Measurements from ENCODE around the gene EPHA10. TPM values are rescaled to one million over a fixed set of nuclear protein-coding genes. Genes with fewer than 3 reads are reported as not detected.

Gene EPHA10
- total RNA-seq, 2 donors from 2014 or later: 0.34 to 0.75 TPM

DNA sequence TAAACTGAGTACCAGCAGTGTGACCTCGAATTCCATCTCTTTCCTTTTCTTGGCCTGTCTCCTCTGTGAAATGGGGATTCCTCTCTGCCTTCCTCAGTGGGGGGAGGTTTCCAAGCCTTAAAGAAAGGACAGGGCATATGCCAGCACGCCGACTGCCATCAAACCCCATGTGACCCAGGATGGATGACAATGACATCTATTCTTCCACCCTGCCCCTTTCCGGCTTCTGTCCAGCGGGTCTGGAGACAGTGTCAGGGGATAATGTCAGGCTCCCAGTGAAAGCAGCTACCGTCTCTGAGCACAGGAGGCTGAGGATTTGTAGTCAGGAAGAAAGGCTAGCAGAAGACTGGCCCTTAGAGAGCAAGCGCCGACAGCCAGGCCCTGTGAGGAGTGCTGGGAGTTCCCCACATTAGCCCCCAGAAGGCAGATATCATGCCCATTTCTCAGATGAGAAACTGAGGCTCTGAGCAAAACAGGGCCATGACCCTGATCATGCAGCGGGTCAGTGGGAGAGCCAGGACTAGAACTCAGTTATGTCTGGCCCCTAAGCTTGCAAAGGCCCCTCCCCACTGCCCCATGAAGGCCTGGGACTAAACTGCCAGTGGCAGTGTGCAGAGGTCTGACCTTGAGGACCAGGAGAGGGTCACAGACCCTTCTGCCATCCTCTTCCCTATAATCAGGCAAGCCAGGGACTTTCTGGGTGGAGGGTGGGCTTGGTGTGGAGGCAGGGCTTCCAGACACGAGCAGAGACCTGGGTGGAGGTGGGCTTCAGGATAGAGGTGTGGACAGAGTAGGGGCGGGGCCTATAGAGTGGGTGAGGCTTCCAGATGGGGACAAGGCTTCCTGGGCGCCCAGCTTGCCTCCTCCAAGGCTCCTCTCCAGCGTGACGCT is 42.5 kb downstream of the EPHA10 start:
- no peaks in the 10 kb centered on the region for H3K9me3 ChIP-seq (ENCODE audit: control insufficient read depth, low read length, poor library complexity, severe bottlenecking)
- Mint-ChIP-seq H3K4me3 (no peak overlapping the region), H3K27me3 (peaks cover 42% of the 10 kb centered on the region), H3K36me3 (ENCODE audit: low read depth) (peaks cover 6% of the 10 kb centered on the region), H3K4me1 (peaks cover 4% of the 10 kb centered on the region), H3K27ac (no peak overlapping the region)
- ATAC-seq: no peak
- DNase-seq: no peak

DNA sequence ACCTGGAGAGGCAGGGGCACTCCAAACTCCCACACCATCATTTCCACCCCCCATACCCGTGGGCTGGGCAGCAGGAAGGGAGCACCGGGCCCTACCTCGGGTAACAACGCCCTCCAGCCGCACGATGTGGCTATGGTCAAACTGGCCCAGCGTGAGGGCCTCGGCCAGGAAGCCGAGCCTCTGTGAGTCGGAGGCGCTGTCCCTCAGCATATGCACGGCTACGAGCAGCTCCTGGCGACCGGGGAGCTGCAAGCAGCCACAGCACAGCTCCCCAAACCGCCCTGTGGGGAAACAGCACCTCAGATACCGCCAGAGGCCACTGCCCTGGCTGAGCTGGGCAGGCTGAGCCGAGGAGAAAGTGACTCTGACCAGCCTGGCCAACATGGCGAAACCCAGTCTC is 43.4 kb downstream of the EPHA10 start:
- Mint-ChIP-seq H3K4me3 (no peak overlapping the region), H3K27me3 (peaks cover 41% of the 10 kb centered on the region), H3K27ac (no peak overlapping the region), H3K36me3 (ENCODE audit: low read depth) (peaks cover 6% of the 10 kb centered on the region), H3K4me1 (peaks cover 4% of the 10 kb centered on the region)
- DNase-seq (no peak), ATAC-seq (no peak)
- H3K9me3 ChIP-seq (ENCODE audit: control insufficient read depth, low read length, poor library complexity, severe bottlenecking): no peaks in the 10 kb centered on the region

DNA sequence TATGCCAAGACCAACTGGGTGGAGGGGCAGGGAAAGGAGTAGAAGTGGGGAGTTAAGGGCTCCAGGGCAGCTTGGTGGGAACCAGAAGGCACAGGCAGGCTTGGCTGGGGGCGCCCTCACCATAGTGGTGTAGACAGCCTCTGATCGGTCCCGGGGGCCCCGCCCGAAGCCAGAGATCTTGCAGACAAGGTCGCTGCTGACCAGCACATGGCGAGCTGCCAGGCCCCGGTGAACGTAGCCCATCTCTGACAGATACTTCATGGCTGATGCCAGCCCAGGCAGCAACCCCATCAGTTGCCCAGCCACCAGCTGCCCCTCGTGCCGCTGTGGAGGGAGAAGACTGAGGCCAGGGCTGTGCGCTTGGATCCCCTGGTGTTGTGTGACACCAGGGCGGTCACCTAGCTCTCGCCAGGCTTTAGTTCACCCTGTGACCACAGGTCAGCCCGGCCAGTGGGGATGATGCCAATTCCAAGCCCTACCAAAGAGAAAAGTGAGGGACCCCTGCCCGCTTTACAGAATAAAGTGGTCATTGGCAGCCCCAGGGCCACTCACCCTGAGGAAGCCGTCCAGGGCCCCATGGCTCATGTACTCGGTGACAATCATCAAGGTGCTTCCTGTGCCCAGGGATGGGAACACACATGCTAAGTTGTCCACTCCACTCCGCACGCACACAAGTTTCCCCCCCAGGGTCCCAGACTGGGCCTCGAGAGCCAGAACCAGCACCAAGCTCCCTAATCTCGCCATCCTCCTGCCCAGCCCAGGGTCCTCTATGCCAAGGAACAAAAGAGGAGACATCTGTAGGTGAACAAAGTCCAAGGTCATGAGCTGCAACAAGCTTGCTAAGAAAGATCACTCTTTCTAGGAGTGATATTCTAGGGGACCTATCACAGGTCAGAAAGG is 44.4 kb downstream of the EPHA10 start:
- no peak for ATAC-seq
- H3K4me3 Mint-ChIP-seq: no peak overlapping the region
- H3K36me3 Mint-ChIP-seq (ENCODE audit: low read depth): peaks cover 6% of the 10 kb centered on the region
- peaks cover 37% of the 10 kb centered on the region for H3K27me3 Mint-ChIP-seq
- no peaks in the 10 kb centered on the region for H3K9me3 ChIP-seq (ENCODE audit: control insufficient read depth, low read length, poor library complexity, severe bottlenecking)
- DNase-seq: no peak
- peaks cover 2% of the 10 kb centered on the region for H3K4me1 Mint-ChIP-seq
- no peak overlapping the region for H3K27ac Mint-ChIP-seq

DNA sequence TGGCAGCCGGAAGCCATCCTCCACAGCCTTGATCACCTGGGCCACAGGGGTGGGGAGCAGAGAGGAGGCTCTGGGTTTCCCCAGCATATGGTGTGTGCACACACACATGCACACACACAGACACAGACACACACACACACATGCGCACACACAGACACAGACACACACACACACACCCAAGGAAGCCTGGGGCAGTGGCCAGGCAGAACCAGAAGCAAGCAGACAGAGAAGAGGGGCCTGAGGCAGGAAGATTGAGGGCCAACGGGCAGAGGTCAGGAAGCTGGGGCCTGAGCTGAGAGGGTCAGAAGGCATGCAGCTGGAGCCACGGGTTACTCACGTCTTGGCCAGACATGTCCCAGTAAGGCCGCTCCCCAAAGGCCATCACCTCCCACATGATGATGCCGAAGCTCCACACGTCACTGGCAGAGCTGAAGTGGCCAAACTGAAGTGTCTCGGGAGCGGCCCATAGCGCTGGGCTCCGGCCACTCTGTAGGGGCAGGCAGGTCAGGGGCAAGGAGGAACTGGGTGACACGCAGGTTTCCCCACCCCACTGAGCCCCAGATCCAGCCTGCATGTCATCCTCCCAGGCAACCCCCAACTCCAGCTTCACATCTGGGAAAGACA is 45.2 kb downstream of the EPHA10 start:
- DNase-seq (no peak), ATAC-seq (no peak)
- no peak overlapping the region for H3K27ac Mint-ChIP-seq
- H3K4me3 Mint-ChIP-seq: no peak overlapping the region
- H3K36me3 Mint-ChIP-seq (ENCODE audit: low read depth): peaks cover 6% of the 10 kb centered on the region
- no peaks in the 10 kb centered on the region for H3K9me3 ChIP-seq (ENCODE audit: control insufficient read depth, low read length, poor library complexity, severe bottlenecking)
- H3K27me3 Mint-ChIP-seq: peaks cover 30% of the 10 kb centered on the region
- peaks cover 2% of the 10 kb centered on the region for H3K4me1 Mint-ChIP-seq

DNA sequence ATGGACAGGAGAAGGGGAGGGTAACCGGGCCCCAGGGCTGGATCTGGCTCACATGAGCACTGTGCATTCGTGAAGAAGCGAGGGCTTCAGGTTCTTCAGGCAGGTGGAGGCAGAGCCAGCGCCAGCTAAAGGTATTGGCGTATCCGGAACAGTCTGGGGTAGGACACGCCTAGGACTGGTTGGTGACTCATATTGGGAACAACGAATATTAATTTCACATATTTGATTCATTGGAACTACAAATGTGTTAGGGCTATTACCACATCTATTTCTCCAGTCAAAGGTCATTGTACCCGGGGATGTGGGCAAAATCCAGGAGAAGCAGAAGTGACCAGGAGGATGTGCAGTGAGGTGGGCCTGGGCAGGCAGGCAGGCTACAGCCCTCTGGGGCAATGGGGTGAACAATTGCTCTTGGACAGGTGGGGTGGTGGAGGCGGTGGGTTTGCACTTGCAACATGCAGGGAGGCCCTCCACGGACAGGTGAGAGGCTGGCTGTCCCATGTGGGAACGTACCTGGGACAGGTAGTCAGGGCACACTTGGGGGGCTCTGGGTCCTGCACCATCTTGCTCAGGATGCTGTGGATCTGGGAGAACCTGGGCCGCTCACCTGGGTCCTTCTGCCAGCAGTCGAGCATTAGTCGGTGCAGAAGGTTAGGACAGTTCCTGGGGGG is 45.9 kb downstream of the EPHA10 start:
- ATAC-seq: no peak
- H3K9me3 ChIP-seq (ENCODE audit: control insufficient read depth, low read length, poor library complexity, severe bottlenecking): no peaks in the 10 kb centered on the region
- Mint-ChIP-seq H3K4me3 (no peak overlapping the region), H3K4me1 (peaks cover 2% of the 10 kb centered on the region), H3K27me3 (peaks cover 24% of the 10 kb centered on the region), H3K36me3 (ENCODE audit: low read depth) (peaks cover under 1% of the 10 kb centered on the region), H3K27ac (no peak overlapping the region)
- no peak for DNase-seq

DNA sequence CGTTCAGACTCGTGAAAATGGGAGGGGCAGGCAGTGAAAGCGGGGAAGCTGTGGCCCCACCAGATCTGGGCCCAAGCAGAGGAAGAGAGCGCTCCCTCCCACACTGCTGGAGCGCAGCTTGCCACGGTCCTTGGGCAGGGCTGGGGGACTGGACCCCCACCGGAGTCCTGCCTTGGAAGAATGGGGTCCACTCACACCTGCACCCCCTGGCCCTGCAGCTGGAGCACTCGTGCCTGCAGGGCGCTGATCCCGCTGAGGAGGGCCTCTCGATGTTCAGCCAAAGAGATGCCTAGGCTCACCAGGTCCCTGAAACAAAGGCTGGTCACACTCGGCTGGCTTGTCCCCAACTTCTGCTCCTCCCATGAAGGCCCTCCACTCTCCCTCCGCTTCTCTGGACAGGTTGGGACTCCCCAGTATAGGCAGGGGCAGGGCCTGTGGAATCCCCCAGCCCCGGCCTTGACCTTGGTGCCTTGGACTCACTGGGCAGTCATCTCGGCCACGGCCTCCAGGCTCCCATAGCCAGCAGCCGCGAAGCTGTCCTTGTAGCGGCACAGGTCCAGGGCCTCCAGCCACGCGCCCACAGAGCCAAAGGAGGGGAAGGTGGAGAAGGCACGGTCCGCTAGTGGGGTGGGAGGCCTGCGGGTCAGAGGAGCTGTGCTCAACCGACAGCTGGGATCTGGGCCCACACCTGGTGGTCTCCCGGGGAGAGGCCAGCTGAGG is 46.6 kb downstream of the EPHA10 start:
- no peaks in the 10 kb centered on the region for H3K9me3 ChIP-seq (ENCODE audit: control insufficient read depth, low read length, poor library complexity, severe bottlenecking)
- ATAC-seq (no peak), DNase-seq (no peak)
- Mint-ChIP-seq H3K36me3 (ENCODE audit: low read depth) (no peaks in the 10 kb centered on the region), H3K27me3 (peaks cover 19% of the 10 kb centered on the region), H3K27ac (no peak overlapping the region), H3K4me1 (peaks cover 2% of the 10 kb centered on the region), H3K4me3 (no peak overlapping the region)

DNA sequence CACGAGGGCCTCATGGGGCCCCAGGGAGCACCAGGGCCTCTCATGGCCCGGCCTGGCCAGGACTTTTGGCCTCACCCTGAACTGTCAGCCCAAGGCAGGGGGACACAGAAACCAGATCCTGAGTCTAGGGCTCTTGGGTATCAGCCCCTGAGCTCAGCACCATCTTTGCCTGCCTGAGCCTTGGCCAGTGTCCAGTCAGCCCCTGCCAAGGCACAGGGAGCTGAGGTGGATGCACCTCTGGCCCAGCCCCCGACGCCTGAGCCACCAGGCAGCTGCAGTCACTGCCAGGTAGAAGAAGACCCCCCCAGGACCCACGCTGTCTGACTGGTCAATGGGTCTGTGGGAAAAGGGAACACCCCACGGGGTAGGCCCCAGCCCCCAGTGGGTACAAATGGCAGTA is 47.3 kb downstream of the EPHA10 start:
- H3K27me3 Mint-ChIP-seq: peaks cover 19% of the 10 kb centered on the region
- no peaks in the 10 kb centered on the region for H3K36me3 Mint-ChIP-seq (ENCODE audit: low read depth)
- H3K4me3 Mint-ChIP-seq: no peak overlapping the region
- H3K9me3 ChIP-seq (ENCODE audit: control insufficient read depth, low read length, poor library complexity, severe bottlenecking): no peaks in the 10 kb centered on the region
- DNase-seq (no peak), ATAC-seq (no peak)
- H3K27ac Mint-ChIP-seq: no peak overlapping the region
- peaks cover 2% of the 10 kb centered on the region for H3K4me1 Mint-ChIP-seq

DNA sequence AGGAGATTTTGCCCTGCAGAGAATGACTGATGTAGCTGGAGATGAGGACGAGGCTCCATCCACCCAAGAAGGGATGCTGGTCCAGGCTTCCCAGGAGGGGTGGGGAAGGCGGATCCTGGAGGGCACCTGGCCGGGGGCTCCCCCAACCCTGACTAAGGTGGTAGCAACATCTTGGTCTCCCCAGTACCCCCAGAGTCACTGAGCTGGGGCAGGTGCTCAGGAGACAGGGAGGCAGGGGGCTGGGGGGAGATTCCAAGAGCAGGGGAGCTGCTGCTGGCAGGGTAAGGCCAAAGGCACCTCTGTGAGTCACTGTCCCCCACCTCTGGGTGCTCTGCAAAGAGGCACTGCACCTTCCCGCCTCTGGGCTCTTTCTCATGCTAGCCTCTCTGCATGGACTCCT is 48.6 kb downstream of the EPHA10 start:
- Mint-ChIP-seq H3K4me1 (peaks cover 2% of the 10 kb centered on the region), H3K27ac (no peak overlapping the region), H3K4me3 (no peak overlapping the region), H3K27me3 (peaks cover 19% of the 10 kb centered on the region), H3K36me3 (ENCODE audit: low read depth) (no peaks in the 10 kb centered on the region)
- no peaks in the 10 kb centered on the region for H3K9me3 ChIP-seq (ENCODE audit: control insufficient read depth, low read length, poor library complexity, severe bottlenecking)
- DNase-seq (no peak), ATAC-seq (no peak)

DNA sequence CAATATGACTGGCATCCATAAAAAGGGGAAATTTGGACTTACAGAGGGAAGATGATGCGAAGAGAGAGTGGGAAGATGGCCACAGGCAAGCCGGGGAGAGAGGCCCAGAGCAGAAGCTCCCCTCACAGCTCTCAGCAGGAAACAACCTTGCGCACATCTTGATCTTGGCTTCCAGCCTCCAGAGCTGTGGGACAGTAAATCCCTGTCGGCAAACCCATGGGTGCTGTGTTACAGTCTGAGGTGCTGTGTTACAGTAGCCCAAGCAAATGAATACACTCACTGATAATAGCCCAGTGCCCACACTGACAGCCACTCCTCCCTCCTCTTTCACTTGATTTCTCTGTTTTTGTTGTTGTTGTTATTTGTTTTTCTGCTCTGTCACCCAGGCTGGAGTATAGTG is 50.2 kb downstream of the EPHA10 start:
- Mint-ChIP-seq H3K27ac (no peak overlapping the region), H3K36me3 (ENCODE audit: low read depth) (no peaks in the 10 kb centered on the region), H3K27me3 (peaks cover 19% of the 10 kb centered on the region), H3K4me1 (peaks cover 2% of the 10 kb centered on the region), H3K4me3 (no peak overlapping the region)
- DNase-seq (no peak), ATAC-seq (no peak)
- no peaks in the 10 kb centered on the region for H3K9me3 ChIP-seq (ENCODE audit: control insufficient read depth, low read length, poor library complexity, severe bottlenecking)

DNA sequence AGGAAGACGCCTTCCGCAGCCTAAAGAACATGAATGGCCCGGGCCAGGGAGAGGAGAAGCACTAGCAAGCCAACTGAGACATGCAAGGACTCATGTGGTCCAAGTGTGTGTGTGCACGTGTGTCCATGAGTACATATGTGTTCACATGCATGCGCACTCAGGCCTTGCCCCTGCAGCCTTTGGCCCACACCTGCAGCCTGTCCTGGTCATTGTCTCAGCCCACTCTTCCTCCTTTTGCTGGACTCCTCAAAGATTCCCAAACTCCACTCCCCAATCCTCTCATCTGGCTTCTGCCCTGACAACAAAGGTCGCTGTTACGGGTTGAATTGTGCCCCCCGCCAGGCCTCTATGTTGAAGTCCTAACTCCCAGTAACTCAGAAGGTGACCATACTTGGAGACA is 50.7 kb downstream of the EPHA10 start:
- no peak for DNase-seq
- Mint-ChIP-seq H3K27ac (no peak overlapping the region), H3K36me3 (ENCODE audit: low read depth) (no peaks in the 10 kb centered on the region), H3K27me3 (peaks cover 16% of the 10 kb centered on the region), H3K4me1 (no peaks in the 10 kb centered on the region), H3K4me3 (no peak overlapping the region)
- ATAC-seq: no peak
- H3K9me3 ChIP-seq (ENCODE audit: control insufficient read depth, low read length, poor library complexity, severe bottlenecking): no peaks in the 10 kb centered on the region

DNA sequence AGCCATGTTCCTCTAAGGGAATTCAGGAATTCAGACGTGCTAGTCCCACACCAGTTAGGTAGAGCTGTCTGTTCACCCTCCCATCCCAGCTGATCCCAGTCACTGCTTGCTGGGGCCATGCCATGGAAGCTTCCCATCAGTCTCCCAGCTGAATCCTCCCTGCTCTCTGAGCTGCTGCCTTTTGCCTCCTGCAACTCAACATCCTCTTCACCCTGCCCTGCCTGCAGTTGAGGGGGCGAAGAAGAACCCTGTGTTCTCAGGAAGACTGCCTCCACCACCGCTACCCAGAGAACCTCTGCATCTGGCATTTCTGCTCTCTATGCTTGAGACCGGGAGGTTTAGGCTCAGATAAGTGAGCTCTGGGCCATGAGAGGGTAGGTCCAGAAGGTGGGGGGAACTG is 56.4 kb downstream of the EPHA10 start:
- no peak overlapping the region for H3K27ac Mint-ChIP-seq

DNA sequence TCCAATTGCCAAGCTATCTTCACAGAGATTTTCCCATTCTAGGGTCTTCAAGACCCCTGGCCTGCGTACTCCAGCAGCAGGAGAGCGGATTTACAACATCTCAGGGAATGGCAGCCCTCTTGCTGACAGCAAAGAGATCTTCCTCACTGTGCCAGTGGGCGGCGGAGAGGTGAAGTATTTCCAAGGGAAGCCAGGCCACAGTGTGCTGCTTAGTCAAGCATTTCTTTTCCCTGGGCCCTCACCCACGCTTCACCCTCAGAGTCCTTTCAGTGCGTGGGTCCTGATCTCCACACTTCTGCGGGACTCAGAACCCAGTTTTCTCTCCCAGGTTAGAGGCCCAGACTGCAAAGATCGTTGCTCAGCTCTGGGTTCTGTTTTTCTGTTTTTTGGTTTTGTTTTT is 59.5 kb downstream of the EPHA10 start:
- peaks cover 5% of the 10 kb centered on the region for H3K4me1 Mint-ChIP-seq

More for the DNA sequence above, 56.4 kb downstream of the EPHA10 start:
- DNase-seq (no peak), ATAC-seq (no peak)
- Mint-ChIP-seq H3K4me3 (no peak overlapping the region), H3K27me3 (no peaks in the 10 kb centered on the region), H3K4me1 (no peaks in the 10 kb centered on the region), H3K36me3 (ENCODE audit: low read depth) (no peaks in the 10 kb centered on the region)
- H3K9me3 ChIP-seq (ENCODE audit: control insufficient read depth, low read length, poor library complexity, severe bottlenecking): no peaks in the 10 kb centered on the region

More for the DNA sequence above, 59.5 kb downstream of the EPHA10 start:
- no peak for DNase-seq
- no peaks in the 10 kb centered on the region for H3K9me3 ChIP-seq (ENCODE audit: control insufficient read depth, low read length, poor library complexity, severe bottlenecking)
- no peak for ATAC-seq
- Mint-ChIP-seq H3K27me3 (no peaks in the 10 kb centered on the region), H3K36me3 (ENCODE audit: low read depth) (no peaks in the 10 kb centered on the region), H3K4me3 (no peak overlapping the region), H3K27ac (no peak overlapping the region)
